ENCODE measurements around the gene RAX.

The RAX gene

DNA sequence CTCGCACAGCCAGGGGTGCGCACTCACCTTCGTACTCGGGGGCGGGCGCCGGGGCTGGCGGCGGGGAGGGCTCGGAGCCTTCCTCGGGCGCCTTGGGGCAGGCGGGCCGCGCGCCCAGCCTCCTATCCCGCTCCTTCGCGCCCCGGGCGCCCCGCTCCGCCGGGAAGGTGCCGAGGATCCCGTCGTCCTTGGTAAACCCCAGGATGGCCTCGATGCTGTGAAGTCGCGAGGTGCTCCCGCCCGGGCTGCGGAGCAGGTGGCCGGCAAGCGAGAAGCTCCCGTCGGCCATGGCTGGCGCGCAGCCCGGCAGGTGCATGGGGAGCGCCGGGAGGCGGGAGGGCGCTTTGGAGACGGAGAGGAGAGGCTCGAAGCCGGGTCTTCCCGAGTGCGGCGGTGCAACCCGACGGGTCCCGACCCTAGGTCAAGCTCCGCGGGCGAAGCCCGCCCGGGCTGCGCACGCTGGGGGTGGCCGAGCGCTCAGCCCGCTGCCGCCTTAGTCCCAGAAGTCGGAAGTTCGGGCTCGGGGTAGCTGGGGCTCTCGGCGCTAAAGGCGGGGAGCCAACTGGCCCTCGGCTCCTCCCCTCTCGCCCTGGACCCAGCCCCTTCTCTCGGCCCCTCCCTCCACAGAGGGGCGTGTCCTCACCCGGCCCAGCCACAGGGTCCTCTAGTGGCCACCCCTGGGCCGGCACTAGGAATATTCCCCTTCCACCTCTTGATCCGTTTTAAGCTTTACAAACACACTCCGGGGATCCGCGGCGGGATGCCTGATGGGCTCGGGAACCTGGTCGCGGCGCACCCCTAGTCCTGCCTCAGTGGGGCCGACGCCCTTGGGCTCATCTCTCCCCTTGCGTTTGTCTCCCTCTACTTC is at the start of gene RAX:
Gene RAX, minus strand, starts transcription at position 564 of the 868 bp plus-strand sequence. Its CDS starts 248 bp downstream, at position 316.
- peak; percentile 81 for DNase-seq (ENCODE audit: low spot score)

DNA sequence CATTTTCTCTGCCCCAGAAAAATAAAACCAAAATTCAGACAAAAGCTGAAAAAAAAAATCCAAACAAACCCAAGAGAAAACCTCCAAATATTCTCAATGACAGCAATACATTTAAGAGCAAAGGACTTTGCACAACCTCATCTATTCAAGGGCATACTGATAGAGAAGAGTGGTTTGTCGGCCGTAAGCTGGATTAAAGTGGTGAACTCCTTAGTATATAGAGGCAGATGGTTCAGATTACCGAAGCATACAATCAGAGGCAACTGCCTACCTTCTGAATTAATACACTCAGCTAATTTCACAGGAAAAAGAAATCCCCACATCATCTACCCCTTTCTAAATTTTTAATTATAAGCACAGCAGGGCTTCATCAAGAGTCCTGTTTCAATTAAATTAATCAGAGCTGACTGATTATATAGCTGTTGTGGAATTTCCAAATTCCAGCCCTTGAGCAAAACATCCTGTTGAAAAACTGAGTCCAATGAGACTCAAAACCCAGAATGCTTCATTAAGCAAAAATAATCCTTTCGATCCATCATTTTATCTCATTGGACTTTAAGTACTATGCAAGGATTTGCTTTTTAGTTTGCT is 45.3 kb upstream of the RAX start, which contains the start of gene CPLX4:
Gene CPLX4, minus strand, starts transcription at position 190 of the 591 bp plus-strand sequence. Its CDS starts 187 bp downstream, at position 3.
- DNase-seq (ENCODE audit: low spot score): no peak

DNA sequence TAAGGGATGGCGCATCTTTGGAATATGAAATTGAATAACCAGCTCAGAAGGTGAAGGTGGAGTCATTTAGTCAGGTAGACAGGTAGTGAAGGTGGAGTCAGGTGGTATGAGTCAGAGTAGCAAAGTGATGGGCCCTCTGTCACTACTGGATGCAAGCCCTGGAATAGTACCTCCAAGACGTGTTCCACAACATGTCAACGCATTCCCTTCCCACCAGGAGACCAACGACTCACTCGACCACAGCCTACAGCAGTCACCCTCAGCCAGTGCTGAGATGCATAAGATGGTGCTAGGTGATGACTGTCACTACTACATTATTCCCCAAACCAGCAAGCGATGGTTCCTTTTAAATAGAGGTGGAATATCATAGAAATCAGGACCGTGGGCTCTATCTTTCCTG is 38.4 kb upstream of the RAX start:
- DNase-seq (ENCODE audit: low spot score): no peak

DNA sequence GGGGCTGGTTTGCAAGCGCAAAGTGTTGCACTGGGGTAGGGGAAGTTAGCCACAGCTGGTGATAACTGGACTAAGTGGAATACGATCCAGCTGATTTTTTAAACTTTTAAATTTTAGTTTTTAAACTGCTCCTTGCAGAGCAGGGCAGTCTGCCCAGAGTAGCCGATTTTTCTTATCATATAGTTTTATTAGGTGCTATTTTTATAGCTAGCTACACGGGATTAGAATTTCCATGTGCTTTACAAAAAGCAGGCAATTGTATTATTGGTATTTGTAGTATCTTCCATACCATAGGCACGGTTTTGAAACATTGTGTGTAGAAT is 35.6 kb upstream of the RAX start:
- DNase-seq (ENCODE audit: low spot score): no peak

DNA sequence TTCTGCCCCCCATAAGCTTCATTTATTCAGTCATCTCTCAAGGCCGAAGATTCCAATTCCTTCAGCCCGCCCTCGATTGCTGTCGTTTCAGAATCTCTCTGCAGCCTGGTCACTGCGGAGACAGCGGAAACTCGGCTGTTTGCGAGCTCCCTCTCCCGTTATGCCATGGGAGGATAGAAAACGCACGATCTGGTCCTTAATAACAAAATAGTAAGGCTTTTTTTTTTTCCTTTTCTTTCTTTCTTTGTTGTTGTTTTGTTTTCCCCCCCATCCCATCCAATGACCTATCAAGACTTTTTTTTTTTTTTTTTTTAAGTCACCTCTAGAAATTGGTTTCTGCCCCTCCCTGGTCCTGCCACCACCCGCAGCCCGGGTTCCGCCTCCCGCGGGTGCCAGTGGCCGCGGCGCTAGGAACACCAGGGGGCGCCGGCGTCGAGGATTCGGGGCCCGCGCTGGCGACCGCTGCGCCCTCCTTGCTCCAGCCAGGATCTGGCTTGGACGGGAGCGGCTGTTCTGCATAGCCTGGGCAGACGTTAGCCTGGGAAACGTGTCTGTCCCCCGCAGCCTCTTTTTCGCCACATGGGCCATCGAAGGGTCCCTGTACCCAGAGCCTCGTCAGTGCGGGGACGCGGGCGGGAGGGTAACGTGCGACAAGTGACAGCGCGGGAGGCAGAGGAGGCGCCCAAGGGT is 35.1 kb upstream of the RAX start:
- DNase-seq (ENCODE audit: low spot score): peak; percentile 77

DNA sequence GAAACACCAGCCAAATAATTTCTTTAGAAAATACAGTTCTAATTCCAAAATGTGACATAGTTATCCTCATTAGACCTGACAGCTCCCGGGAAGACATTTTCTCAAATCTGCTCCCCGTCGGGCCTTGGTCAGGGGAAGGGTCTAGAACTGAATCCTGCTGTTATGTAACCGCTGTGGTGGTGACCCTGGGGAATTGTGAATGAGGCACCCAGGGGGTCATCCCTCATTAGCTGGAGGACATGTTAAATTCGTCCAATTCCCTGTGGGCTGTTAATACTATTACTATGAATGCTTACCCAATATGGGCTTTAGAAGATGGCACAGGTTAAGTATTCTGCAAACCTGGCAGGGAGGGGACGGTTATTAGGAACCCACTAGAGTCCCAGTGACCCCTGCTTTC is 33.4 kb upstream of the RAX start:
- DNase-seq (ENCODE audit: low spot score): no peak

DNA sequence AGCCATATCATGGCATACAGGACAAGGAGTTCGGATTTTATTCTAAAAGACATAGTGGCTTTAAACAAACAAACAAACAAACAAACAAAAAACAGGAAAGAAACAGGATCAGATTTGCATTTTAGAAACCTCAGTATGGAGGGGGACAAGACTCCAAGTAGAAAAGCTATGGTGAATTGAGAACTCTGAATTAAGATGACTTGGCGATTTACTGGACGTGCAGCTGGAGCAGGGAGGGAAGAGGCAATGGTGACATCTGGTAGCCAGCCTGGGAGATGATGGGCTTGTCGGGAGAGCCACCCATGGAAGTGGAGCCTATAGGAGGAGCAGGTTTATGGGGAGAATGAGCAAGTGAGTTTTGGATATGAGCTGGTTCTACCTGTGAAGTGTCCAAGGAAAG is 32.0 kb upstream of the RAX start:
- no peak for DNase-seq (ENCODE audit: low spot score)

DNA sequence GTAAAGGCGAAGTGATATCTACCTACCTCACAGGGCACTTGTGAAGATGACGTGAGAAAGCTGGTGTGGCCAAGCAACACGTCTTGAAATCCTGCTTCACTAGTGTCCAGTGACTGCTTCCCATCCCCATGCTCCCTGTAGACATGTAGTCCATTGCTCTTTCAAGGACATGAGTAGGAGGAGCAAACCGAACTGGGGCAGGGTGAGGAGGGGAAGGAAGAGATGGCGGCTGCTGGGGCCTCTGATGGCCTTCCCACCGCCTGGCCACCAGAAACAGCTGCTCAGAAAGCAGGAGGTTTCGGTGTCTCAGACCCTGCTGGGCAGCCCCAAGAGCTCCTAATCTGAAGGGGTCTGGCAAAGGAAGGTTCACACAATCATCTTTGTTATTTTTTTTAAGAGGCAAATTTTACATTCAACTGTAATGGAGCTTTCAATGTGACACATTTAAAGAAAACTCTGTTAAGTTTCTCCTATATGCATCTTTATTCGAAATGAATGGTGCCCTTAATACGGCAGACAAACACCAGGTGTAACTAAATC is 30.5 kb upstream of the RAX start:
- no peak for DNase-seq (ENCODE audit: low spot score)

DNA sequence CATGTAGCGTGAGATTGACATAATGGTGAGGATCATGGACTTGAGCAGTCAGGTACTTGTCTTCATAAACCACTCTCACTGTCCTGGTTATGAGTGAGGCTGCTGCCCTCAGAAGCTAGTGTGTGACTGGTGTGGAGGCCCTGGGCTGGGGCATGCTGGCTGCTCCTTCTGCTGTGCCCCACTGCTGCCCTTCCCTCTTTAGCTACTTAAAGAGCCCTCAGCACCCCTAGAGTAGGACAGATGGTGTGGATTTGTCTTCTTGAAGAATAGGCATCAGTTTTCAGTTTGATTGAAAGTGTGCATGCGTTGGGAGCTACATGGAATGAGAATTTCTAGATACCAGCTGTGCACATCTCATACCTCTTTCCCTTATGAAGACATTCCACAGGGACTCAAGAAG is 29.8 kb upstream of the RAX start:
- DNase-seq (ENCODE audit: low spot score): no peak

DNA sequence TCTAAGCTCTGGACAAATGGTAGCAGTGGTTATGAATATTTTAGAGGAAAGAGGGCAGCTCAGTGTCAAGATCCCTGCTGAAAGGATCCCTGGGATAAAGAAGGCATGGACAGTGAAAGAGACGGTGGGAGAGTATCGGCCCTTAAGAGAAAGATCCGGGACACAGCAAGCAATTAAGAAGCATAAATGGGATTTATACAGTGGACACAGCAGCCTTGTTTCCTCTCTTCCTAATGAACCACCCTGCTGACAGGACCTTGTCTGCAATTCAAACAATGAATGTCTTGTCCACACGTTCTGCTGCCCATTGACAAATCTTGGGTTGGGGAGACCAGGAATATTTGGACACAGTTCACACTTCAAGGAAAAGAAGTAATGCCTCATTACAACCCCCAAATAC is 28.7 kb upstream of the RAX start:
- DNase-seq (ENCODE audit: low spot score): no peak

DNA sequence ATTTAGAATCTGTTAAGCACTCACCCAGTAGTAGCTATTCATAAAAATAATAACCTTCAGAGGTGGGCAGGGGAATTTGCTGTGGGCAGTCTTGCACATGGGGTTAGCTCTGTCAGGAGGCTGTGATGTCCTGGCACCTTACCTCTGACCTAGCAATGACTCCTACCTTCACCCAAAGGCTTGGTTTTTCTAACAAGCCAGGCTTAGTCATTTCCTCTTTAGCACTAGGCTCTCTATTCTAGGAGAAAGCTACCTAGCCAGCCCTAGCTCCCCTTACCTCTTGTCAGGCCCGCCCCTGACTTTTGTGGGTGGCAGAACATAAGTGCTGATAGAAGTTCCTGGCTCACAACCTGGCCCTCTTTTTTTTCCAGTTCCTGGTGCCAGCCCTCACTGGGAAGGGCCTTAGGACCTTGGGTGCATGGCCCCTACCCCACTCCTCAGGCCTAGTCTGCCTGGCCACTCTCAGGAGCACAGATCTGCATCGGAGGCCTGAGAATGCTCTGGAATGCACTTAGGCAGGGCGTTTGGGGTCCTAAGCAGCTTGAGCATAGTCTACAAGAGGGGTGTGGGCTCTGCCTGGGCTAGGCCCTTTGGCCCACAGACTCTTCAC is 27.5 kb upstream of the RAX start:
- DNase-seq (ENCODE audit: low spot score): no peak

DNA sequence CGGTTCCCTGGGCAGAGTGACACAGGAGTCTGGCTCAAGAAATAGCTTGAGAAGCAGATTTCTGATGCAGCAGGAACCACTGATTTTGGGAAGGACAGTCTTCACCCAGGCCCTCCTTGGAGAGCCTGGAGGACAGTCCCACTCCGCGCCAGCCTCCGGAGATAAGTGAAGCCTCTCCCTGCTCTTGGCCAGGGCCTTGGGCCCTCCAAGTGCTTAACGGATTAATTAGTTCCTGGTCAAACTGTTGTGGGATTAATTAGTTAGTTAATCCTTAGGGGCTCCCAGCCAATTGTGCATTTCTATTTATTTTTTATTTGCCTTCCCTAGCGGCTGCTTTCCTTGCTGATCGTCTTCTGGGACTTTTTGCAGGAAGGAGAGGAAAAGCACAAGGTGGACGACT is 25.6 kb upstream of the RAX start:
- no peak for DNase-seq (ENCODE audit: low spot score)

DNA sequence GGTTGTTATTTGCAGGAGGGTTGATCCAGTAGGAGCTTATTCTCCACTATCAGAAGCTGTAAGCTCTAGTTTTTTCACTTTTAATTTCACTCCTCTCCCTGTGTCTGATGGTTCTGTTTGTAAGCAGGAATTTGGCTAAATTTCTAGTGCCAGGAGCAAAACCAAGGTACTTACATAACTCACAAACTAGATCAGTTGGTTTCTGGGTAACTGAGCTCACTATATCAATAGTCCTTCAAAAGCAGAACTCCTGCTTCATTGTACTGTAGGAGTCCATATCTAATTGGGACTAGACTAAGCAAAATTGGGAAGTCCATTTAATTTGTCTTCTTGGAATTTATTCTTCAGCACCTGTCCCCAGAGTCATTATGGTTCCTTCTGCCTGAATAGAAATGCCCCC is 20.1 kb upstream of the RAX start:
- DNase-seq (ENCODE audit: low spot score): no peak

DNA sequence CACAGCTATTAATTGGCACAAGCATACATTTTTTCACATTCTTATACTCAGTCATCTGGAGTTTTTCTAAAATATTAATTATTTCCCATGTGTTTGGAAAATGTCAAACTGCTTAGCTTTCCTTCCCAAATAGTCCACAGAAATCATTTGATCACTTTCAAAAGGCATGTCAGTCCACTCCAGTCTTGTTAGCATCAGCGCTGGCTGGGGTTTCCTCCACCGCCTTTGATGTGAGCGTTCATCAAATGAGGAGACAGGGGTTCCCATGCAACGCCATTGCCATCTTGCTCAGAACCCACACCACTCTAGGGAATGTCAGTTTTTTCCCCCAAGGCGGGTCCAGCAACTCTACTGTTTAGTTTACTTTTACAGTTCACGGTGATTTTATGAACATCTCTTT is 13.1 kb upstream of the RAX start:
- no peak for DNase-seq (ENCODE audit: low spot score)

DNA sequence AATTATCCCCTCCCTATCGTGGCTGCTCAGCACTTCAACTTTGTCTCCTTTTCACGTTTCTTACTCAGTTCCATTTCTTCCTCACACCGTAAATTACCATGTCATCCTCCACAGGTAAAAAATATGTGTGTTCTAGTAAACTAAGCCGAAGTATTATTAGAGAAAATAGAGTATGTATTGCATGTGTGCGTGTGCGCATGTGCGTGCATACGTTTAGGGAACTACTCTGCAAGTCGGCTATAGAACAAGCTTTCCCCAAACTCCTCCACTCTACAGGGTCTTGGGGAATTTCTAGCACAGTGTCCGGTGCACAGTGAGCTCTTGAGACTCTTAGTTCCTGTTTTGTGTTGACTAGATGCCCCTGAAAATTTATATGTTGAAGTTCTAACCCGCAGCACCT is 9.1 kb upstream of the RAX start:
- no peak for DNase-seq (ENCODE audit: low spot score)

DNA sequence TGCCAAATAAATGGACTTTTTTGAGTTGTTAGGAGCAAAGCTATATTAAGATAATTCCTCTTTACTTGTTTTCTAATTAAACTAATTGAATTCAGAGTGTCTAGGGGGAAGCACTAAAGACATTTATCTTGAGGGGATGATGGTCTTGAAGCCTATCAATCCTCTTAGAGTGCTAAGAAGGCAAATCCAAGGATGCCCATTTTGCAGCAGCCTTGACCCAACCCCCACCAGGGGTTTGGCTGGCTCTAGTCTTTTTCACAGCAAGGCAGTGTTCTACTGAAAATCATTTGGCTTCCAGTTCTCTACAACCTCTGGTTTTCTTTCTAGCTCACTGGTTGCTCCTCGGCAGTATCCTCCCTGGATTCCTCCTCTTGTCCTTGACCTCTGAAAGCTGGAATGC is 6.5 kb upstream of the RAX start:
- no peak for DNase-seq (ENCODE audit: low spot score)

DNA sequence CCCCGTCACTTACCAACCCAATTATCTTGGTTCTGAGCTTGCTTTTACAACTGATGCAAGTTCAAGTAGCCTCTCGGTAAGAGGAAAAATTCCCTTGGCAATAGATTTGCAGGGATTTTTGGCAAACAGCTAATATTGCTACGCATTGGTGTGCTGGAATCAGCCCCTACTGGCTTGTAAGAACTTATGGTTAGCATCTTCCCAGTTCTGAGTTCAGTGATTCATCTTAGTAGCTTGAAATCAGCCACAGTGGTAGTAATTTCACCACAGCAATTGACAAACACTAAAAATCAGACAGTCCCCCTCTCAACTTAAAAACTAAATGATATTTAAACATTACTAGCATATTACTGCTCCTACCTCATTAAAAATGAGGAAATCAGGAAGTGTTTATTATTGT is 5.9 kb upstream of the RAX start:
- no peak for DNase-seq (ENCODE audit: low spot score)

DNA sequence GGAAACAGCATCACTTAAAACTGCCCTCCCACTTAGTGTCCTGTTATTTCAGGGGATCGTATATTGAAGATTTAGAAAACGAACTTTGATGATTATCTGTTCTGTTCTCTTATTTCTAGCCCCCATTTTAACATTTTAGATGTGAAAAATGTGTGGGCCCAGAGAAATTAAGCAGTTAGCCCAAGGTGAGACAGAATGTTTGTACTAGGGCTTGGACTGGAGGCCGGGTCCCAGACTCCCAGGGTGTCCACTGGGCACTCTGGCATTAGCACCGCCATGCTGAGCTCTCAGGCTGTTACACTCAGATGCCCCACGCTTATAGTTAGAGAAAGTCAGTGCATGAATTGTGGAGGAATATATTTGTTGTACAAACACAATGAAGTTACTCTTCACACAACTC is 5.5 kb upstream of the RAX start:
- no peak for DNase-seq (ENCODE audit: low spot score)

DNA sequence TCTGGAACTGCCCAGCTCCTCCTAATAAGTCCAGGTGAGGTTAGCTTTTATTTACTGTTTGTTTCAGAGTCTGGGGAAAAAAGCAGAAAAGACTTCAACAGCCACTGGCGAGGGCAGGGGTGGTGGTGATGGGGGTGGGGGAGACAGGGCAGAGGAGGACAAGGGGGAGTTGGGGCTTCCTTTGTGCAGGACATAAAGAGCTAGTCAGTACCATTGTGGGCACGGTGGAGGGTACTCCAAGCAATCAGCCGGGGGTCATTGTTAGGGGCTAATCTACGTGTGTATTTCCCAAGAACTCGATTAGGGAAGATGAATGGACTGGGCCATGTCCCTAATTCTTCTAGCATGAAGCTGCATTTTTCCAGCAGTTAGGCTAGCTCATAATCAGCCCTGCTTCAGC is 2.8 kb upstream of the RAX start:
- DNase-seq (ENCODE audit: low spot score): no peak

DNA sequence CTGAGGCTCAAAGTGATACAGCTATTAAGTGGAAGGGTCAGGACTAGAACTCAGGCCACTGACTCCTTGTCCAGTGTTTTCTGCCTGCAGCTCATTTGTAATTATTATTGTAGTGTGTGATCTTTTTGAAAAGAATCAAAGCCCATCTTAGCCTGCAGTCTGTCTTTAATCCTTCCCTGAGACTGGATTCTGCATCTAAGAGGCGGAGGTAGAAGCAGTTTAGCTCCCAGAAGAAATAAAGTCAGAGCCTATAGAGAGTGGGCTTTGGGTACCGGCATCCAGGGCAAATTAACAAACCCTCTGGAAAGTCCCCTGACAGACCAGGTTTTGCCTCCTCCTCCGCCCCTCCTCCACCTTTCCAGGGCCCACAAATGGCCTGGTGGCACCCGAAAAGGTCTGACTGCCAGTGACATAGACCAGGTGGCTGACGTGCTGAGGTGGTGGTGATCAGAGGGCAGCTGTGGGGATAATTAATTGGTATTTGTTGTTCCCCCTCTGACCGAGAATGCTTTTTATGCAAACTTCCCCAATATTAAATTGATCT is 2.2 kb upstream of the RAX start:
- DNase-seq (ENCODE audit: low spot score): no peak

DNA sequence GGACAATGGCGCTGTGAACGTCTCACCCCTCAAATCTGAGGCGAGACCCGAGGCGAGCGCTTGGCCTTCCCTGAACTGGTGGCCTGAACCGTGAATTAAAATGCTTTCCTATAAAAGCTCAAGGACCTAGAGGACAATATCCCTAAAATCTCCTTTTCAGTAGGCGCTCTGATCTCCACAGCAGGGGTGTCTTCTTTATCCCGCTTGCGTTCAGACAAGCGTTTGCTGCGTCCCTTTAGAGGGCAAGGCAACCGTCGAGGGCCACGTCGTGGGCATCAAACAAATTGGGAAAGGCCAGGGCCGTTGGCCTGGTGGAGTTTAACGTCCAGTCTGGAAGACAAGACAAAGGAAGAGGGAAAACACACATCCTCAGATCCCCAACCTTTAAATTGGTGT is 1.3 kb upstream of the RAX start:
- no peak for DNase-seq (ENCODE audit: low spot score)

Measured in germinal center (tissue), 1 donor.